Measurements from ENCODE around the gene PDE10A. TPM values are rescaled to one million over a fixed set of nuclear protein-coding genes. Genes with fewer than 3 reads are reported as not detected.

The PDE10A gene
- total and polyA plus RNA-seq, 8 donors: 0.78 to 58.2 (median 4.0) TPM; not detected in 1

DNA sequence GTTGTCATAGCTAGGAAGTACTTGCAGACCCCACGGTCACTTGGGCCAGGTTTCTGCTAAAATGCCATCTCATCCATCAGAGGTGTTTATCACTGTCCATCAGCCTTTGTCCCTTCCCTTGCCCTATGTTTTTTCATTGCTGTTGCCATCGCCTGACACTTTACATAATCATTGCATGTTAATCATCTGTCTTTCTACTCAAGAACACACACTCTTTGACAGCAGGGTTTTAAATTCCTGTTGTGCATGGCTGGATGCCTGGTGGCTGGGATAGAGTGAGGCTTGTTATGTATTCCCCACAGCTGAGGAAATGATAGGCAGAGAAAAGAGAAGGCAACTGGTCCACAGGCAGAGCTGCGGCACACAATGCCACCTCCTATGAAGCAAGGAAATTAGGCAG lies 341.9 kb downstream of the PDE10A start:
- no peak for DNase-seq
- 54 to 88% (median 73%) methylated on average over 3 of the region's 3 CpGs for WGBS, 5 donors
- no peaks in the 10 kb centered on the region for H3K27me3 ChIP-seq
- no peak overlapping the region for H3K27ac ChIP-seq
- H3K36me3 ChIP-seq: no peaks in the 10 kb centered on the region
- intact Hi-C loops (cut with DNase I; ENCODE audit: low total_unique reads): no loop called here
- no peak overlapping the region for H3K4me3 ChIP-seq
- TF ChIP-seq EP300 (IDR thresholded peaks at IDR 0.05): no peak
- TF ChIP-seq, protein P1, sequence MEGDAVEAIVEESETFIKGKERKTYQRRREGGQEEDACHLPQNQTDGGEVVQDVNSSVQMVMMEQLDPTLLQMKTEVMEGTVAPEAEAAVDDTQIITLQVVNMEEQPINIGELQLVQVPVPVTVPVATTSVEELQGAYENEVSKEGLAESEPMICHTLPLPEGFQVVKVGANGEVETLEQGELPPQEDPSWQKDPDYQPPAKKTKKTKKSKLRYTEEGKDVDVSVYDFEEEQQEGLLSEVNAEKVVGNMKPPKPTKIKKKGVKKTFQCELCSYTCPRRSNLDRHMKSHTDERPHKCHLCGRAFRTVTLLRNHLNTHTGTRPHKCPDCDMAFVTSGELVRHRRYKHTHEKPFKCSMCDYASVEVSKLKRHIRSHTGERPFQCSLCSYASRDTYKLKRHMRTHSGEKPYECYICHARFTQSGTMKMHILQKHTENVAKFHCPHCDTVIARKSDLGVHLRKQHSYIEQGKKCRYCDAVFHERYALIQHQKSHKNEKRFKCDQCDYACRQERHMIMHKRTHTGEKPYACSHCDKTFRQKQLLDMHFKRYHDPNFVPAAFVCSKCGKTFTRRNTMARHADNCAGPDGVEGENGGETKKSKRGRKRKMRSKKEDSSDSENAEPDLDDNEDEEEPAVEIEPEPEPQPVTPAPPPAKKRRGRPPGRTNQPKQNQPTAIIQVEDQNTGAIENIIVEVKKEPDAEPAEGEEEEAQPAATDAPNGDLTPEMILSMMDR (IDR thresholded peaks at IDR 0.05): no peak
- TF ChIP-seq POLR2A (IDR thresholded peaks at IDR 0.05): no peak
- no peak for TF ChIP-seq POLR2AphosphoS5 (IDR thresholded peaks at IDR 0.05)
- no peaks in the 10 kb centered on the region for H3K4me1 ChIP-seq
- peaks cover 0 to 39% (median 19%) of the 10 kb centered on the region in 4 donors for H3K9me3 ChIP-seq

GRCh38 chr6:165317723-165318122 lies 345.3 kb downstream of the PDE10A start:
- DNase-seq: no peak
- Histone ChIP-seq H3K27me3 (no peaks in the 10 kb centered on the region), H3K9me3 (peaks cover 0 to 39% (median 19%) of the 10 kb centered on the region in 4 donors), H3K4me3 (no peak overlapping the region), H3K27ac (no peak overlapping the region), H3K36me3 (no peaks in the 10 kb centered on the region), H3K4me1 (no peaks in the 10 kb centered on the region)
- TF ChIP-seq, protein P1 (IDR thresholded peaks at IDR 0.05): no peak
- TF ChIP-seq POLR2AphosphoS5 (IDR thresholded peaks at IDR 0.05) (no peak), EP300 (IDR thresholded peaks at IDR 0.05) (no peak), POLR2A (IDR thresholded peaks at IDR 0.05) (no peak)
- 82 to 91% (median 86%) methylated on average over 14 of the region's 14 CpGs; no CpG with 5 or more reads in 1 of the 5 donors for WGBS, 5 donors
- intact Hi-C loops (cut with DNase I; ENCODE audit: low total_unique reads): no loop called here

DNA sequence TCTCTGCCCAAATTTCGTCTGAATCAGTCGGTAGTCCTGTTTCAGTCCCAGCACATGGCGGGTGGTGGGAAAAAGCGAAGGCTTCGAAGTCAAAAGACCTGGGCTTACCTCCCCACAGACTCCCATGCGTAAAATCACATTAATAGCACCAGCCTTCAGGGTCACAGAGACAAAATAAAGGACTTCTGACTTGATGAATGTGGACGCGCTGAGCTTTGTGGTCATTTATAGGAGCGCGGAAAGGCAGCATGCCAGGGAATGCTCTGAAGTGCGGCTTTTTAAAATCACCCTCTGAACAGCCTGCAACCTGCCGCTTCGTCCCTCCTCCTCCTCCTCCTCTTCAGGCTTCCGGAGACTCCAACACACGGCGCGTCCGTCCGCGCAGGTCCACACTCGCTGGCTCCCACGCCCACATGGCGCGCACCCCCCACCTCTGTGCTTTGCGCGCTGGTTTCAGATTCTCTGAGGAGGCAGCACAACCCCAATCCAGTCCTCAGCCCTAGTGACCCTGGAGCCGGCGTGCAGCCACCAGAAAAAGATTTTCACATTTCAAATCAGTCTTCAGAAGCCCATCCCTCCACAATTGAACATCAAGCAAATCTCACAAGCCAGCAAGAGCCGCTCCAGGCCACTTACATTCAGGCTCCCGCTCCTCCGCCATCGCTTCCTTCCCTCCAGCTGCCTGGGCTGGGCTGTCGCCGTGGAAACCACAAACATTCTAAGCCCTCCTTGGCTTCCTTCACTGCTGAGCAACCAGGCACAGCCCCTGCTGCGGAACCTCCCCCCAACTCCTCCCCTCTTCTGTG lies 353.9 kb downstream of the PDE10A start, which contains the start of gene C6orf118:
TSS of gene C6orf118 (minus strand) at position 680 of the 806 bp plus-strand sequence. CDS start at position 661, 19 bp downstream.
- H3K9me3 ChIP-seq: no peaks in the 10 kb centered on the region
- H3K4me1 ChIP-seq: peaks cover 0 to 17% (median 8%) of the 10 kb centered on the region in 4 donors
- peak in 1 of 2 donors; percentile 96 for DNase-seq
- intact Hi-C loops (cut with DNase I; ENCODE audit: low total_unique reads): no loop called here
- H3K27me3 ChIP-seq: no peaks in the 10 kb centered on the region
- H3K4me3 ChIP-seq: peak within 1 kb of the TSS; percentile 41 to 50 (median 46)
- peak within 1 kb of the TSS in 1 of 5 donors; percentile 15 for H3K27ac ChIP-seq
- no peaks in the 10 kb centered on the region for H3K36me3 ChIP-seq
- no peak for TF ChIP-seq POLR2AphosphoS5 (IDR thresholded peaks at IDR 0.05)
- TF ChIP-seq, protein P1 (IDR thresholded peaks at IDR 0.05): no peak
- no peak for TF ChIP-seq POLR2A (IDR thresholded peaks at IDR 0.05)
- no peak for TF ChIP-seq EP300 (IDR thresholded peaks at IDR 0.05)
- 6 to 8% (median 7%) methylated on average over 34 to 35 of the region's 35 CpGs for WGBS, 5 donors

GRCh38 chr6:165306955-165307354 lies 356.1 kb downstream of the PDE10A start:
- Histone ChIP-seq H3K36me3 (no peaks in the 10 kb centered on the region), H3K27ac (no peak overlapping the region), H3K4me1 (peaks cover 0 to 17% (median 8%) of the 10 kb centered on the region in 4 donors), H3K4me3 (no peak overlapping the region), H3K9me3 (peaks cover 0 to 4% (median 0%) of the 10 kb centered on the region in 4 donors), H3K27me3 (no peaks in the 10 kb centered on the region)
- DNase-seq: no peak
- 75 to 84% (median 80%) methylated on average over 3 of the region's 3 CpGs for WGBS, 5 donors
- intact Hi-C loops (cut with DNase I; ENCODE audit: low total_unique reads): no loop called here
- TF ChIP-seq POLR2AphosphoS5 (IDR thresholded peaks at IDR 0.05) (no peak), EP300 (IDR thresholded peaks at IDR 0.05) (no peak), POLR2A (IDR thresholded peaks at IDR 0.05) (no peak)
- TF ChIP-seq, protein P1 (IDR thresholded peaks at IDR 0.05): no peak
